GM19328 (cell line): ENCODE results near the gene IL1B.
"Not testable (repeated sequence)": the region's sequence is repeated elsewhere in the genome, so short reads cannot be mapped to it uniquely, and the experiment has no call there.

Experiments used
- ATAC-seq: cut with Tn5 transposase; IDR thresholded peaks from one replicate; pipeline ENCODE4 v1.9.1; 2021; ENCODE audit warnings: mild to moderate bottlenecking, moderate library complexity; ENCODE audit not compliant: unreplicated experiment

The IL1B gene

GRCh38 chr2:112859406-112860183 lies 23.0 kb upstream of the IL1B start:
- not testable (repeated sequence) for ATAC-seq

GRCh38 chr2:112850588-112850987 lies 14.0 kb upstream of the IL1B start:
- no peak for ATAC-seq

- no peak for ATAC-seq
Observed at GRCh38 chr2:112849956-112850355, 13.4 kb upstream of the IL1B start.

- no peak for ATAC-seq
Observed at GRCh38 chr2:112848833-112849232, 12.3 kb upstream of the IL1B start.

- ATAC-seq, result no peak
Observed at GRCh38 chr2:112846031-112846430, 9.5 kb upstream of the IL1B start.

- no peak for ATAC-seq
Observed at GRCh38 chr2:112843836-112844235, 7.3 kb upstream of the IL1B start.

- ATAC-seq, result no peak
Observed at GRCh38 chr2:112843288-112843687, 6.7 kb upstream of the IL1B start.

GRCh38 chr2:112841295-112842044 lies 4.9 kb upstream of the IL1B start:
- no peak for ATAC-seq

GRCh38 chr2:112840068-112840445 lies 3.5 kb upstream of the IL1B start:
- no peak for ATAC-seq

GRCh38 chr2:112839407-112840067 lies 3.0 kb upstream of the IL1B start:
- ATAC-seq, result no peak

GRCh38 chr2:112836163-112836560 lies 417 bp downstream of the IL1B start:
- ATAC-seq, result no peak

- no peak for ATAC-seq
Observed at GRCh38 chr2:112835536-112836162, 930 bp downstream of the IL1B start.

- ATAC-seq, result no peak
Observed at GRCh38 chr2:112835061-112835501, 1.5 kb downstream of the IL1B start.

GRCh38 chr2:112834396-112835037 lies 2.1 kb downstream of the IL1B start:
- ATAC-seq, result no peak

- ATAC-seq, result no peak
Observed at GRCh38 chr2:112833976-112834375, 2.6 kb downstream of the IL1B start.

GRCh38 chr2:112833639-112833931 lies 3.0 kb downstream of the IL1B start:
- ATAC-seq, result not testable (repeated sequence)

- no peak for ATAC-seq
Observed at GRCh38 chr2:112832841-112833638, 3.5 kb downstream of the IL1B start.

- ATAC-seq, result no peak
Observed at GRCh38 chr2:112831946-112832840, 4.4 kb downstream of the IL1B start.

- ATAC-seq, result no peak
Observed at GRCh38 chr2:112831513-112831845, 5.1 kb downstream of the IL1B start.
